Omental fat pad (tissue), 4 donors: Measurements from ENCODE around the gene HOXC12. TPM values are rescaled to one million over a fixed set of nuclear protein-coding genes. Genes with fewer than 3 reads are reported as not detected.
A peak's percentile ranks its signal among the peaks of the same experiment; 100 is the strongest.

Experiments used
- ATAC-seq: fragments of 150-250 bp; one replicate; pipeline ENCODE4 v1.9.1; 2016; ENCODE audit warnings: mild to moderate bottlenecking, moderate library complexity; ENCODE audit not compliant: low FRiP score
- DNase-seq: peaks from one replicate; pipeline ENCODE4 v3.0.0-alpha.2; 2019; ENCODE audit warnings: low spot score
- total RNA-seq, 4 donors: library from RNA; depleted of rRNA; stranded (reverse); fragments of >200 nt; gene quantifications; one replicate each; pipeline ENCODE4 v1.1.0, GENCODE V29; 2016
- TF ChIP-seq, protein P1 (sequence below), 3 donors: fragments of 450-650 bp; IDR thresholded peaks; one replicate each; pipeline ENCODE4 v1.5.1; 2016 to 2017; ENCODE audit warnings: antibody characterized with exemption in 3 of 3, mild to moderate bottlenecking in 3 of 3, moderate library complexity in 2 of 3

The HOXC12 gene
- total RNA-seq, 4 donors from 2014 or later, result not detected

GRCh38 chr12:53996240-53997203, 41.8 kb downstream of the HOXC12 start:
- TF ChIP-seq, protein P1, sequence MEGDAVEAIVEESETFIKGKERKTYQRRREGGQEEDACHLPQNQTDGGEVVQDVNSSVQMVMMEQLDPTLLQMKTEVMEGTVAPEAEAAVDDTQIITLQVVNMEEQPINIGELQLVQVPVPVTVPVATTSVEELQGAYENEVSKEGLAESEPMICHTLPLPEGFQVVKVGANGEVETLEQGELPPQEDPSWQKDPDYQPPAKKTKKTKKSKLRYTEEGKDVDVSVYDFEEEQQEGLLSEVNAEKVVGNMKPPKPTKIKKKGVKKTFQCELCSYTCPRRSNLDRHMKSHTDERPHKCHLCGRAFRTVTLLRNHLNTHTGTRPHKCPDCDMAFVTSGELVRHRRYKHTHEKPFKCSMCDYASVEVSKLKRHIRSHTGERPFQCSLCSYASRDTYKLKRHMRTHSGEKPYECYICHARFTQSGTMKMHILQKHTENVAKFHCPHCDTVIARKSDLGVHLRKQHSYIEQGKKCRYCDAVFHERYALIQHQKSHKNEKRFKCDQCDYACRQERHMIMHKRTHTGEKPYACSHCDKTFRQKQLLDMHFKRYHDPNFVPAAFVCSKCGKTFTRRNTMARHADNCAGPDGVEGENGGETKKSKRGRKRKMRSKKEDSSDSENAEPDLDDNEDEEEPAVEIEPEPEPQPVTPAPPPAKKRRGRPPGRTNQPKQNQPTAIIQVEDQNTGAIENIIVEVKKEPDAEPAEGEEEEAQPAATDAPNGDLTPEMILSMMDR (IDR thresholded peaks at IDR 0.05), result no peak
- DNase-seq (no peak), ATAC-seq (no peak)

- TF ChIP-seq, protein P1 (IDR thresholded peaks at IDR 0.05), result no peak
- DNase-seq, result no peak
- ATAC-seq, result no peak
These were observed 42.8 kb downstream of the HOXC12 start for GRCh38 chr12:53997204-53998109.

DNA sequence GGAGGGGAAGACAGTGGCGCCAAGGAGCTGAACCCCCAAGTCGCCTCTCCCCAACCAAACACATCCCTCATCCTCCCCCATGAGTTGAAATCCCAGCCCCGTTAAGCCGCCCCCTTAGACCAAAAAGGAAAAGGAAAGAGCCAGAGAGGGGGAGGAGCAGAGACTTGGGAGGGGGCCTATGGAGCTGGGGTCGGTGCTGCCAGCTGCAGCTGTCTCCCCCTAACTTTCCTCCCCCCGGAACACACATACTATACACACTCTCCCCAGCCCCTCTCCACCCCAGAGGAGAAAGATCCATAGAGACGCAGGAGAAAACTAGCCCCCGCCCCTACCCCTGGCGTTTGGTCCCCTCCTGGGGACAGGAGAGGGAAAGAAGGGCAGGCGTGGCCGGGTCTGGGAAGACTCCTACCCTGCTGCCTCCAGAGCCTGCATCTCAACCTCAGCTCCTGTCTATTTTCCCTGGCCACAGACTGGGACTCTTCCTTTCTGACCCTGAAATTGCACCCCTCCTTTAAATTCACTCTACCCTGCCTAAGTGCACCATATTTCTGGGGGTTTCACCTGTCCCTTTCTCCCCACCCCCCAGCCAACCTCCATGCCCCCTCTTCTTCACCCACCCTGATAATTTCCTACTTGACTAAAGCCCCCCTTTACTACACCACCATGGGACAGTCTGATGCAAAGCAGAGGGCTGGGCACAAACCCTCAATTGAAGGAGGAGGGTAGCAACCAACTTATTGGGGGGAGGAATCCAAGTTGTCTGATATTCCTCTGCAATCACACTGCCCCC, 43.6 kb downstream of the HOXC12 start:
- TF ChIP-seq, protein P1 (IDR thresholded peaks at IDR 0.05), result no peak
- ATAC-seq (no peak), DNase-seq (no peak)

GRCh38 chr12:53998900-53999236, 44.2 kb downstream of the HOXC12 start:
- ATAC-seq (no peak), DNase-seq (no peak)
- TF ChIP-seq, protein P1 (IDR thresholded peaks at IDR 0.05), result no peak

GRCh38 chr12:53999559-54000115, 44.9 kb downstream of the HOXC12 start:
- ATAC-seq (peak; percentile 2), DNase-seq (no peak)
- TF ChIP-seq, protein P1 (IDR thresholded peaks at IDR 0.05), result no peak
